NCI-H2171 treated with DMSO at 0.1 percent for 48 hours (cell line): ENCODE results near the gene TBX15.

ENCODE experiments used
- DNase-seq: peaks from one replicate; lab custom pipeline; 2025; lab: John Stamatoyannopoulos, UW

TBX15 gene

DNA sequence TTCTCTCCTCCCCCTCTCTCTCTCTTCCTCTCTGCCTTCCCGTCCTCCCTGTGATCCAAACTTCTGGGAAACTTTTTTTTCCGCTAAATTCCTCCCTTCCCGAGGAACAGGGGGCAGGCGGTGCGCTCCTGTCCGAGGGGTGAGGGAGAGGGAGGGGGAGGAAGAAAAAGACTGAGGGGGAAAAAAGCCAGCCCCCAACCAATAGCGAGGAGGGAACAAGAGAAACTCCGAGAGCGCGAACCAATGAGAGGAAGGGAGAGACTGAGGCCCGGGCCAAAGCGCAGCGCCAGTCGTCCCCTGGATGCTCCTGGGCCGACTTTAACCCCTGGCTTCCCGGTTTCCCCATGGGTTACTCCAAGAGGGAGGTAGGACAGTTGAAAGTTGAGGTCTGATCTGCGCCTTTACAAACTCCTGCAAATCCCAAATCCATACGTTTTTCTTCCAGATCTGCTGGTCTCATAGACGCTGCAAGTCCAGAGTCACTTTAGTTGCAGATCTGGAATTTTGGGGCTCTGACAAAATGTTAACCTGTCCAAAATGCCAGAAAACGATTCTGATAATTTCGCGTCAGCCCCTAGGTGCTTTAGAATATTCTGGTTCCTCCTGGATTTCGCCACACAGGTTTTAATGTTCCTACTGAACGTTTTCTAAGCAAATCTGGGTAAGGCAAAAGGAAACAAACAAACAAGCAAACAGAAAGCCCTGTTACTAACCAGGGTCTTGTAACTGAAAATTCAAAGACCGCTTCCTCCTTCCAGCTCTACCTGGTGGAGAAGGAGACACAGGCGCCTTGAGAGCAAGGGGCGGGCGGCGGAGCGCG, at the start of gene TBX15:
Gene TBX15, minus strand, starts transcription at position 158 of the 820 bp plus-strand sequence. CDS start 548 bp downstream, outside the sequence.
- DNase-seq = no peak

GRCh38 chr1:119034359-119034758, 46.2 kb upstream of the TBX15 start:
- no peak for DNase-seq

DNA sequence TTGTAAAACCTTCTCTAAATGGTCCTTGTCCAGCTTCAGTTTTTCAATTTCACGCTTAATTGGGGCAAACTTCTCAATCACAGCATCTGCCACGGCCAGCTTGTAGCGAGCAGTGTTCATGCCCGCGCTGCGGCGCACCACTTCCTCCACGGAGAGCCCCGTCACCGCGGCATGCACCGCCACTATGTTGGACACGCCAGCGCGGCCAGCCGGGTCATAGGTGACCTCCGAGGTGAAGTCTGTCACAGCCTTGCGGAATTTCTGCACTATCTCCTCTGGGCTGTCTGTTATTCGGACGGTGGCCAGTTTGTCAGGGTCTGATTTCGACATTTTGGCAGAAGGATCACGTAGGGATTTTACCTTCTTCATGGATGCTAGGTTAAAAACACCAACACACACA, 44.8 kb upstream of the TBX15 start:
- DNase-seq = no peak

DNA sequence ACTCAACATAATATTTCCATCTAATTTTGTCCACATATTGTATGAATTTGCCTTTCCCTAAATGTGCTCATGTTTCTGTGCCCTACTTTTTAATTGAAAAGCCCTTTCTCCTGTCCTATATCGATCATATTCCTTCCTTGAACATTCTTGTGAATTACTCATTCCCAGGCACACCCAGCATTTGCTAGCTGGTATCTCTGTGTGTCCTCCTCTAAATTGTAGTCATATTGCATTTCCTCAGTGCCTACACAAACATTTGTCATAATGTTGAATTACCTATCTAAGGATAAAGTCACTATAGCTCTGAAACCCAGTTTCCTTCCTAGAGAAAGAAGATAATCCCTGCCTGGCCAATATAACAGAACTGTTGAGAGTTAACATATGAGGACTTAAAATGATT, 39.6 kb upstream of the TBX15 start:
- DNase-seq = no peak

DNA sequence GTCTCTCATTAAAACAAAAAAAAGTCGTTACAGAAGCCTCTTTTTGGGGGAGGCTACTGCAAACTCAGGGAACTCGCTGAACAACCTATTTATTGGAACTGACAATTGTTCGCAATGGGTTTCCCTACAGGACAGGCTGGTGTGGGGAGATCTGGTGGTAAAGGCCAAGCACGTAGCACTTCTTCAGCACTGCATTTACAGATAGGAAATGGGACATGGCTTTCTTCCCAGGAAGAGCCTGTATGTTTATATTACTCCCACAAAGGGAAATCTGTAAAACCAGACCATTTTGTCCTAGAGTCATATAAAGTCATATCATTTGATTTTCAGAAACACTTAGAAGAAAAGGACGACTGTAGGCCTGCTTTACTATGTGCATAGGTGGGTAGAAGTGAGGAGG, 38.8 kb upstream of the TBX15 start:
- no peak for DNase-seq

DNA sequence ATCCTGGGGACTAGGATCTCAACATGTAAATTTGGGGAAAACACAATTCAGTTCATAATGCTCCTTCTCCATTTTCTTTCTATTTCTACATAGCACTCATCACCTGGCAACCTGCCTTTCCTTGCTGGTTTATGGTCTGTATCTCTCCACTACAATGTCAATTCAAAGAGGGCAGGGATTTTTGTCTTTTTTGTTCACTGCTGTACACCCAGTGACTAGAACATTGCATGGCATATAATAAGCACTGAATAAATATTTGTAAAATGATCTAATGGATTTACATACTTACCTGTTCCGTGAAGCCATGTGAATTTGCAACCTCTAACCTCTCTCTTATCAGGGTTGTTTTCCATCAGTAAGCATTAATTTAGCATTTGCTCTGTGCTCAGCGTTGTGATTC, 27.4 kb upstream of the TBX15 start:
- DNase-seq = no peak

DNA sequence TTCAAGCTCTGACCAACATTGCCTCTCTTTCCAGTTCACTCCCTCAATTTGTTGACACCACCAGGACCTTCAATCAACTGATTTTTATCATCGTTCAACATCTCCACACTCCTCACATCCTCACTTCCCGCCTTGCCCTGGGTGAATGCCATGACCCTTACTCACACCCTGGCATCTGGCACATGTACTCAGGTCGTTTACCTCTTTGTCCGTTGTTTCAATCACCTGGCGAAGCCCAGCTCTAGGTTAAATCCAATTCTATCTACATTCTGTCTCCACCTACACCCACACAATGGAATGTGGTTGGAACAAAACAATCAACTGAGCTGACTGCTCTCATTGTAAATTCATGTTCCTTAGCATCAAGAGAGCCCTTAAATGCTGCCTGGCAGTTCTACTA, 24.2 kb upstream of the TBX15 start:
- DNase-seq = no peak

- no peak for DNase-seq
Measured at GRCh38 chr1:119011706-119012105, 23.6 kb upstream of the TBX15 start.

GRCh38 chr1:119011116-119011515, 23.0 kb upstream of the TBX15 start:
- DNase-seq = no peak

DNA sequence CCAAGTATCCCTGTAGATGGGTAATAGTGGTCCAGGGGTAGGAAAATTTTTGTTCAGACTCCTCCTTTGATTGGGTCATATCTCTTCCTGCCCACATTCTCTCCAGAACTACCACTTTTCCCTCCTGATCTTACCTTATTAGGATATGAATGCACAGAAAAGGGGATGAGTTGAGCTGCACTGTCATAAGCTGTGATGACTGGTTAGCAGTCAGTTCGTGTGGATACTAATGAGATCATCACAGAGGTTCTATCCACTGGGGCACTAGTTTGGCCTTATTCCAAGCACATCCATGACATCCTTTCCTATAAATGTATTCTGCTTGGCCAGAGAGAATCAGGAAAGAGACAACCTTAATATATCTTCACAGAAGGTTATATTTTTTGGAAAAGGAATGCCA, 22.1 kb upstream of the TBX15 start:
- no peak for DNase-seq

DNA sequence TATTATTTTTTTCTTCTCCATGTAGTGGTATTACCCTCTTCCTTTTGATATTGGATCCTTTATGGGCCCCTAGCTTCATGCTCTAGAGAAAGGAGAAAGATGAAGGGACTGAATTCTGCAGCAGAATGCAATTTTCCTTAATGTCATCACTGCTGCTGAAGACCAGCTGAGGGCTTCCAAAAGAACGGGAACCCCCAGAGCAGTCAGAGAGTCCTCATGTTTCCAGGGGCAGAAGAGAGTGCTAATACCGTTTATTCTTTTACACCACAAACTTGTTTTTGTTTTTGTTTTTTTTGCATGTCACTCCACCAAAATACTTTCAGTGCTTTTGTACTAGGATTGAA, 21.1 kb upstream of the TBX15 start:
- DNase-seq = no peak

GRCh38 chr1:119008483-119009311, 20.6 kb upstream of the TBX15 start:
- DNase-seq = peak; percentile 40

DNA sequence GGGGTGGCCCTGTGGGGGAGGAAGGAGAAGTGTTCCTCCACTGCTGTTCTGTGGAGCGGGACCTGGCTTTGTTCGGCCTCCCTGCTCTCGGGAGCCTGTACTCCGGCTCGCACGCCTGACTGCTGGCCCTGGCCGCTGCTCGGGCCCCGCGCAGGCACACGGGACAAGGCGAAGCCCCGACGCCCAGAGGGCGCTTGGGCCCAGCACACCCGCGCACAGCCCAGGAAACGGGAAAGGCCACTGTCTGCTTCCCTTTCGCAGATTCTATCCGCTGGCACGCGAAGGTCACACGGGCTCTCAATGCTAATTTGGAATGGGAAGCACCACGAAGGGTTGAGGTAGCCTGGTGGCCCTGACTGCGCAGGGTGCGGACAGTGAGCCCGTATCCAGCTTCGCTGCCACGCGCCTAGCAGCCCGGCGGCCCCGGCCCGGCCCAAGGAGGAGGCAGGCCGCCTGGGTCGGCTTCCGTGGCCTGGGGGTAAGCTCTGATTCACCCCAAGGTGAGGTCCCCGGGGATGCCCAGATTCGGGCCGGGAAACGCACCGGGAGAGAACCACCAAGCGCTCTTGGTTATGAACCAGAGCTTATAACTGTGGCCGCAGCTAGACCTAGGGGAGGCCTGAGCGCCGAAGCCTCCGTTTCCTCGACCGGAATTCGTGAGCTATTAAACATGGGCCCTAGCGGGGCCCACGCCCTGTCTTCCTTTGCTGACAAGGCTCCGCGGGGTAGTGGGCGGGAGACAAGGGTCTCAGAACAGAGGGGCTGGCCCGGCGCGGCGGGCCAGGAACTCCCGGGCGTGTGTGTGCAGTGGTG, 19.7 kb upstream of the TBX15 start:
- no peak for DNase-seq

DNA sequence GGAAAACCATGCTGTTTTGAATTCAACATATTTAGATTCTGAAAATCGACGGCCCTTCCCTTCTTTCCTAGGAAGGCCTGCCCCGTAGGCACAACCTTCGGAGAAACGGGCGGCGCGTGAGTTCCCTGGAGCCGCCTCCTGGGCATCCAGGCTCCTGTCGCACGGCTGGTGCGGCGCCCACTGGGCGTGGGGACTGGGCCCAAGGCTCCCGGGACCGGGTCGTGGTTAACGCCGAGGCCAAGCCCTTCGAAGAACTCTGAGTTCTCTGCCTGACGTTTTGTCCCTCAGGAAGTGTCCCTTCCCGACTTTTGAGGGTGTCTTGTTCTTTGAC, 19.2 kb upstream of the TBX15 start:
- no peak for DNase-seq

GRCh38 chr1:119006406-119007279, 18.5 kb upstream of the TBX15 start:
- DNase-seq = no peak

DNA sequence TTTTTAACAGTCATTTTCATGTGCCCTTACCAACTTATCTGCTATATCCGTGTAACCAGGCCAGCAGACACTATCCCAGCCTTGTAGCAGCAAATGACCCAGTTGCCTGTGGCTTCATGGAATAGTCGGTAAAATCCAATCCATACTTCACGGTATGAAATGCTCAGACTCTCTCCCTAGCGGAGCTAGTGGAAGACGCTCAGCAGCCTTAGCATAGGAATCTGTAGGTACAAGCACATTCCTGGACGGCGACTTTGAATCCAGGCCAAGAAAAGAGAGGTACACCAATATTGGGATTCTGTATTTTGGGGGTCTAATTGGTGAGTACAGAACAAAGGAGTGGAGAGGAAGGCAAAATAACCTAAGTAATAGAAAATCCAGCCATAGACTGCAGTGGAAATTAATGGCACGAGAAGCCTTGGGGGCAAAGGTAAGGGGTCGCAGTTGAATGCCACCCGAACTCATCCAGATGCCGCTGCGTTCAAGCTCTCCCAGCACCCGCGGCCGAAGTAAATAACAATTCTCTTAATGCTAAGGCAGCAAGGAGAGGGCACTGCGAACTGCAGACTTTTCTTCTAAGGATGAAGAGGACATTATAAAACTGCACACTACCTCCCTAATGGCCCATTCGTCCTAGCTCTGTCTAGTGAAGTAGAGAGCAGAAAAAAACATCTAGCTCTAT, 17.7 kb upstream of the TBX15 start:
- DNase-seq = no peak

GRCh38 chr1:119004781-119005180, 16.6 kb upstream of the TBX15 start:
- DNase-seq = no peak

DNA sequence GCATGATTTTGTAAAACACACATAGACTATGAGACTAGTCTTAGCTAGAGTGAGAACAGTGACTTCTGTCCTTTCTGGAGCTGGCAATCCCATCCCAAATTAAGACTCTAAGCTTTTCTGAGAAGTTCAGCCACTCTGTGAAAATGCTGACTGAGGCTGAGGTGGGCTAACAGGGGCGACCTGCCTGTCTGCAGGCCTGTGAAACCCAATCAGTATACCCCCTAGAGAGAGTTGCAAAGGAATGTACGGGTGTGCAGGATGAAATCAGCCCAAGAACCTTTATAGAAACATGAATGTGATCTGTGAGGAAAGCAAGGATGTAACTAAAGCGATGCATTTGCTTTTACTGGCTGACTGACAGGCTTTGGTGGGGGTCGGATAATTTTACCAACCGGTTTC, 16.0 kb upstream of the TBX15 start:
- no peak for DNase-seq

DNA sequence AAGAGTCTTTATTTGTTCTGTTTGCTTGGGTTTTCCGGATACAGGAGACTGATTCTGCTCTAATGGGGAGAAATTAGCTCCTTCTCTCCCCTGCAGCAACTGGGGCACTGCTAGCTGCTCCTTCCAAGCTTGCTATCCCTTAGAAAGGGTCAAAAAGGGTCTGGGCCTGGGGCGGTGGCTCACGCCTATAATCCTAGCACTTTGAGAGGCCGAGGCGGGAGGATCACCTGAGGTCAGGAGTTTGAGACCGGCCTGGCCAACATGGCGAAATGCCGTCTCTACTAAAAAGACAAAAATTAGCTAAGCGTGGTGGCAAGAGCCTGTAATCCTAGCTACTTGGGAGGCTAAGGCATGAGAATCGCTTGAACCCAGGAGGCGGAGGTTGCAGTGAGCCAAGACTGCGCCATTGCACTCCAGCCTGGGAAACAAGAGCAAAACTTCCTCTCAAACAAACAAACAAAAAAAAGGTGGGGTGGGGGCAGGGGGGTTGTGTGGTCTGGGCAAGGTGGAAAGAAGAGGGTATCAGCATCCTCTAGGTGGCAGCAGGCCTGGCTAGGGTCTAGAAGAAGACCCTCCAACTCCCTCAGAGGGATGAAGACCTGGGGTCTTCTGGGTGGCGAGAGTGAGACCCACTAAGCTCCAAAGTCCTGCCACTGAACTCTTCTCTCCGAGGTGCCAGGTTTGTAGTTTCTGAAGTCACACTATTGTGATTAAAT, 15.4 kb upstream of the TBX15 start:
- DNase-seq = no peak

DNA sequence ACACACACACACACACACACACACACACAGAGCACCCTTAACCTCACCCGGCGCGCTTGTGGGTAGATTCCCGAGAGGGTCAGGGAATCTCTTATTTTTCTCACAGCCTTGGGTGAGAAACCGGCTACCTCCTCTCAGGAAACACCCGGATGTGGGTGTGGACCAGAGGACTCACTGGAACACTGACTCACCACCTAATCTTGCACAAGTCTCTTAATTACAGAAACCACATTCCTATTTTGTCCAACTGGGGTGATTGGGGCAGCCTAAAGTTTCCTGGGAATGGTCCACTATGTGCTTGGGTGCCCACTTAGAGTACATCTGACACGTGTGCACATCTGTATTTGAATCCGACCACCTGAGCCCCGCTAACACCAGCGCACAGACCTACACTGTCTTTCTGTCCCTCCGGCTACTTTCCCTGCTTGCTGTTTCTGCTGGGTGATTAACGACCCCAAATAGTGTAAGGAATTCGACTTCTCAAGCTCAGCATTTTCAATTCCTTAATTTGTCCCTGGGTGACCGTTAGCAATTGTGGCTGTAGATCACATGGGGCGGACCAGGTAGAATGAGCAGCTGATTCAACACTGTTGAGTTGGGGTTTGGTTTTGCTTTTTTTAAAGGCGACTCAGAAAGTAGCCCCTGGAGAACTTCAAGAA, 14.0 kb upstream of the TBX15 start:
- DNase-seq = no peak
